Measurements from ENCODE around the gene MIPOL1.

Gene MIPOL1

GRCh38 chr14:37597914-37598746 is 400.4 kb downstream of the MIPOL1 start:
- DNase-seq (ENCODE audit: low read depth in 2 of 2) = no peak

DNA sequence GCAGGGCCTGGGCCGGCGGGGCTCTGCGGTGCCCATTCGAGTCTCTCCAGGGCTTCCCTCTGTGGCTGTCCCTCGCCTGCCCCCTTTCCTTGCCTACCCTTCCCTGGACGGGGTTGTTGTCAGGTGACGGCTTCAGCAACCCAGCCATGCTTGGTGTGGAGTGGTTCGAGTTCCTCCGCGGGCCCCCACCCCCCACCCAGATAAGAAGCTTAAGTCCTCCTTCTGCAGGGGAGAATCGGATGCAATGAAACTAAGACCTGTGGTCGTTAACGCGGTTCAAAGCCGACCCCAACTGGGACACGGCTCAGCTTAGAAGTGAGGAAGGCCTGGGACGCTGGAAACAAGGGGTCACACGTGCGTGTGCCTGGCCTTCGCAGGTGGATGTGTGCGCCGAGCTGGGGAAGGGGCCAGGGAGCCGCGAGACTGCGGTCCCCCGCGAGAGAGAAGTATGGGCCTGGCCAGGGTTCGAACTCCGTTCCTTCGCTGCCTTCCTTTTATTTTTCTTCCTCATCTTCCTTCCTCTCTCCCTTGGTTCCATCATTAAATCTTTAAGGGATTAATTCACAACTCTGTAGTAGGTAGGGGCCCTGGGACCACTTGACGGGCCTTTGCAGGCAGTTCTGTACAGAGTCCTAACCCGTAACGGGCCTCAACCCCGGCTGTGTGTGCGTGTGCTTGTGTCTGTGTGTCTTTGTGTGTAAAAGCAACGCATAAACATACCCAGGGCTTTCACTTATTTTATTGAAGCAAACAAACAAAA is 401.2 kb downstream of the MIPOL1 start:
- no peak for DNase-seq (ENCODE audit: low read depth in 2 of 2)

DNA sequence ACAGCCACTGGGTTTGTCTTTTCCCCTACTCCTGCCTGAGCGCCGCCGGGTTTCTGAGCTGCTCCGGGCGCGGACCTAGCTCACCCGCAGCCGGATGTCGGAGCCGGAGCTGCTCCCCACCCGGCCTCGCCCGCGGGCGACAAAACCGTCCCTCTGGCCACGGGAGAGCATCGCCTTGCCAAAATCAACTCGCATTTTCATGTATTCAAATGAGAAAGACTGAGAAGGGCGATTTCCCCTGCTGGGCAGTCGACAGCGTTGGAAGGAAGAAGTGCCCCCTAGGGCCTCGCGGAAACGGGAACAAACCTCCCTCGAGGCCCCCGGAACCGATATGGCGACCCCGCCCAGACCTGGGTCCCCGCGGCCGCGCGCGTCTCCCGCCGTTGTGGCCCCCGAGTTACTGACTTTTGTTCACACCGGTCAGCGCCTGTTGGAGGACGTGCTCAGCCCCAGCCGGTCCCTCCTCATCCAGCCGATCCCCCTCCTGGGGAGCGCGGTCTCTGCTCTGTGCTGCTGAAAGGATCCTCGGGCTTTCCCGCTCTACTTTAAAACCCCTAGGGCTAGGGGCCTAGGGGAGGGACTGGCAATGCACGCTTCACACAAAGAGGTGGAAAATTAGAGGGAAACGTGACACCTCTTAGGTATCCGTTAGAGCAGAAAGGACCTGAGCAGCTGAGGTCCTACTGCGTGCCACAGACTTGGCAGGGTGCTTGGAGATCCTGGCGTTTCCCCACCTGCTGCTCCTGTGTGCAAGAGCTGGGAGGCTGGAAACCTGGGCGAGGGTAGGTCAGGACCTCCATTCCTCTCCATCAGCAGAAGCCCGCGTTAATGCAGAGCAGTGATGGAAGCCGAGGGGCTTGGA is 402.0 kb downstream of the MIPOL1 start:
- DNase-seq (ENCODE audit: low read depth in 2 of 2) = no peak

DNA sequence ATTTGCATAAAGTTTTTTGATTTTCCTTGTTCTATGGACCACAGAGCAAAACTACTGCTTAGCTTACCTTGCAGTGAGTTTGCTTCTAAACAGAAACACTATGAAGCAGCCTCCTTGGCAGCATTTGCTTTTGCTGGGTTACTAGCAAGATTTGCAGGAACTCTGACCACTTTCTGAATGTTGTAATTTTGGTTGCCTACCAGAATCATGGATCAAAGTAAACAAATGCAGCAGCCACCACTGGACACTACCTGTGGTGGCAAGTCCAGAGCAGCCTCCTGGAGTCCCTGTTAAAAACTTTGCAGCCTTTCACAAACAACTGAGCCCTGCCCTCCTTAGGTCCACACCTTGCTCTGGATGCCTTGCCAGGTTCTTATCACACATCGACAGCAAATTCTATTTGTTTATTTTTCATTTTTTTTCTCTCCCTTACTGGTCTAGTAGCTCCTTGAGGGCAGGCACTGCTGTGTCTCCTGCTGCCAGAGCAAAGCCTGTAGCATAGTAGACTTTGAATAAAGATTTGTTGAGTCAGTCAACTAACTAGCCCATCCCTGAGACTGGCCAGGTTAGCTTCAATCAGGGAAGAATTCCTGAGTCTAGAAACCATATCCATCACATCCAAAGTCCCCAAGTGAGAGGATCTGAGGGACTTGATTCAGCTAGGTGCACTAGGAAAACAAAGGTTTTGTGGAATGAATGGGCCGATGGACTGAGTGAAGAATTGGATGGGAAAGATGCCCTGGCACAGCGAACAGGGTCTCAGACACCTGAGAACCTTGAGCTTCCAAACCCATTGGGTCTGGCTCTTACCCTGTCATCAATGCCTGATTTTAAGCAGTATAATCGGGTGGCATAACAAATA is 403.4 kb downstream of the MIPOL1 start:
- no peak for DNase-seq (ENCODE audit: low read depth in 2 of 2)

GRCh38 chr14:37601865-37602264 is 404.1 kb downstream of the MIPOL1 start:
- no peak for DNase-seq (ENCODE audit: low read depth in 2 of 2)
